WI38 (cell line): ENCODE results near the gene MLC1.

Experiments used
- H3K4me3 ChIP-seq: 2 replicates; pipeline ENCODE4 v1.5.1; 2011; ENCODE audit warnings: low read depth, mild to moderate bottlenecking, control low read depth, low read length
- TF ChIP-seq, protein P1 (sequence below): IDR thresholded peaks from 2 replicates; pipeline ENCODE4 v1.5.1; 2012; ENCODE audit warnings: low read depth, mild to moderate bottlenecking, control low read depth, low read length

The MLC1 gene

DNA sequence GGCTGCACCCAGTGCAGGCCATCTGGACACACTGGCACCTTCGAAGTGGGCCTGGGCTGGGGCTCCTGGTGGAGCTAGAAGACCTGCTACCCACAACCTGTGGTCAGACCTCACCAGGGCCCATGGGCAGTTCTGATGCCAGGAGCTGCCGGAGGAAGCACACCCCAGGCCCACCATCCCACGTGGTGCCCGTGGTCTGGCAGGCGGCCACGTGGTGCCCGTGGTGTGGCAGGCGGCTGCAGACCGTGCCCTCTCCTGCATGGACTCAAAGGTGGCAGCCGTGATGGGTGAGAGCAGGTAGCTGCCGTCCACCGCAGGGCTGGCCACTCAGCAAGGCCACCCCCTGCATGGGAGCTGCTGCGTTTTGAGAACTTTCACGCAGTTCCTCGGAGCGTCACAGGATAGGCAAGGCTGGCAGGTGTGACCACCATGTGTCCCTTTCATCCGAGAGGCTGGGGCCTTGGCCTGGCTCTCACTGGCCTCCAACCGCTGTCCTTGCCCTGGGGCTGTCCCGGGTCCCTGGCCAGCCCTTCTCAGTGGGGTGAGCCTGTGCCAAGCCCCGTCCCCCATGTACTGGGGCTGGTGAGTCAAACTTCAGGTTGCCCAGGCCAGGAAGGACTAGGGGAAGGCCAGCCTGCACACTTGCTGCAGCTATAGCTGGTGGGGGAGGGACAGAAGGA is 68.8 kb downstream of the MLC1 start:
- H3K4me3 ChIP-seq = no peak overlapping the region
- TF ChIP-seq, protein P1, sequence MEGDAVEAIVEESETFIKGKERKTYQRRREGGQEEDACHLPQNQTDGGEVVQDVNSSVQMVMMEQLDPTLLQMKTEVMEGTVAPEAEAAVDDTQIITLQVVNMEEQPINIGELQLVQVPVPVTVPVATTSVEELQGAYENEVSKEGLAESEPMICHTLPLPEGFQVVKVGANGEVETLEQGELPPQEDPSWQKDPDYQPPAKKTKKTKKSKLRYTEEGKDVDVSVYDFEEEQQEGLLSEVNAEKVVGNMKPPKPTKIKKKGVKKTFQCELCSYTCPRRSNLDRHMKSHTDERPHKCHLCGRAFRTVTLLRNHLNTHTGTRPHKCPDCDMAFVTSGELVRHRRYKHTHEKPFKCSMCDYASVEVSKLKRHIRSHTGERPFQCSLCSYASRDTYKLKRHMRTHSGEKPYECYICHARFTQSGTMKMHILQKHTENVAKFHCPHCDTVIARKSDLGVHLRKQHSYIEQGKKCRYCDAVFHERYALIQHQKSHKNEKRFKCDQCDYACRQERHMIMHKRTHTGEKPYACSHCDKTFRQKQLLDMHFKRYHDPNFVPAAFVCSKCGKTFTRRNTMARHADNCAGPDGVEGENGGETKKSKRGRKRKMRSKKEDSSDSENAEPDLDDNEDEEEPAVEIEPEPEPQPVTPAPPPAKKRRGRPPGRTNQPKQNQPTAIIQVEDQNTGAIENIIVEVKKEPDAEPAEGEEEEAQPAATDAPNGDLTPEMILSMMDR = no peak

DNA sequence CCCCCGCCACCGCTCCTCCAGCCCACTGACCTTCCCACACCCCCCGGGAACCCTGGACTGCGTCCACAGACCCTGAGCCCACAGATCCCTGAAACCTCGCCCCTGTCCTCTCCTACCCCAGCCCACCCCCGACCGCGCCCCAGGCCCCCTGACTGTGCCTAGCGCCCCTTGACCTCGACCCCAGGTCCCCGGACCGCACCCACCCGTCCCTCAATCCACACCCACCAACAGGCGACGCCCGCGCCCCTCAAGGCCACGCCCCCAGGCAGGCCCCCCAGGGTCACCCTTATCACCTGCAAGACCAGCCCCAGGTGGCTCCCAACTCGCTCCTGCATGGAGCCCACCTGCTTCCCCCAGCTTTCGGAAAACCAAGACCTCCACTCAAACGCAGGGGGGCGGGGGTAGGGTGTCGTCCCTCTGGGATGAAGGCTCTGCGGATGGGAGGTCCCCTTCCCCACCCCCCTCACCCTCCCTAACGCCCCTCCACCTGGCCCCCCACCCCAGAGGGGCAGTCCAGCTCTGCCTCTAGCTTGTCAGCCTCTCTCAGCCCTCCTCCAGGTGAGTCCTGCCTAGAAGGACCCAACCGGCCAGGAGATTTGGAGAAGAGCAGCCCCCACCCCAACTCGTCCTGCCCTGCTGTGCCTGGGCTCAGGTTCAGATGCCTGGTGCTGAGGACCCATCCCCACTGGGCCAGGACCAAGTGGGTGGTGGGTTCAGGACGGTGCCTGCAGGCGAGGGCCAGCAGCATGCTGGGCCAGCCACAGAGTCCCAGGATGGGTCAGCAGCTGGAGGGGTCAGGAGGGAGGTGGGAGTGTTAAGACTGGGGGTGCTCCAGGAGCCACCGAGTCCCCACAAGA is 69.5 kb downstream of the MLC1 start:
- no peak overlapping the region for H3K4me3 ChIP-seq
- TF ChIP-seq, protein P1 = no peak

DNA sequence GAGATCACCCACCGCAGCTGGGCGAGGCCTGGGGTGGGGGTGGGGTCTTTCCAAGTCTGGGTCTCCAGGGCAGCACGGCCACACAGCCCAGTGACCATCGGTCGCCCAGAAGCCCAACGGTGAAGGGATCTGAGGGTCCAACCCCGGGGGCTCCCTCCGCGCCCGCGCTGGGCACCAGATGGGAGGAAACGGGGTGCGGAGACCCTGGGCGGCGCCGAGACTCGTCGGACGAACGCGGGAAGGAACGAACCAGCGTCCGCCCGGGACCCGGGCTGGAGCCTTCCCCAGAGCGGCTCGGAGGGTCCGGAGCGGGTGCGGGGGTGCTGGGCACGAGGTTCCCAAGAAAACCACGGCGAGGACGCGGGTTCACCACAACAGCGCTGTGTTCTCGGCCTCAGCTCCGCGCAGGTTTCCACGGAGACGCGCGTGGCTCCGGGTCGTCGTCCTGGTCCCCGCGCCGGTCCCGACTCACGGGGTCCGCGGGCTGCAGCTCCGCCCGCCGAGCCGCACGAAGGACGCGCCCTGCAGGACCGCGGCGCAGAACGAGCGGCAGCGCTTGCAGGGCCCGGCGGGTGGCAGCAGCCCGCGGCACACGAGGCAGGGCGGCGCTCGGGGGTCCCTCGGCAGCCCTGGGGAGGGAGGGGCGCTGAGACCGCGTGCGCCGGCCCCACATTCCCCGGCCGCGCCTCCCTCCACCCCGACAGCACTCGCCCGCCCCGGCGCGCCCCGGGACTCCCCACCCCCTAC is 70.4 kb downstream of the MLC1 start:
- H3K4me3 ChIP-seq = no peak overlapping the region
- TF ChIP-seq, protein P1 = no peak

DNA sequence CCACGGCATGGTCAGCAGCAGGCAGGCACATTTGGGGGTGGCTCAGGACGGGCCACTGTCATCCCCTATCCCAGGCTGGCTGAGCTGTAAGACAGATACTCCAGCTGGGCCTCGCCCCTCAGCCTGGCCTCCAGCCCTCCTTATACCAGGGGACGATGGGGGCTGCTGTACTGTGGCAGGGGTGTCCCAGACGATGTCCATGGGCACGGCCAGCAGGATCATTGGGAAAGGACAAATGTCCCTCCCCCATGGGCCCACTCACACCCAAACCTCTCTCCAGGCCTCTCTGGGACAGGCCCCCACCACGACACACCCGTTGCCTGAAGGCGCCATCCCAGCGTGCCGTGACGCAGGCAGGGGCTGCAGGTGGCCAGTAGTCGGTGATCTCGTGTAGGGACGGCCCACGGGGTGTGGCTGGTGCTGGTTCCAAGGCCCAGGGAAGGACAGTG is 71.1 kb downstream of the MLC1 start:
- H3K4me3 ChIP-seq = no peak overlapping the region
- TF ChIP-seq, protein P1 = no peak

DNA sequence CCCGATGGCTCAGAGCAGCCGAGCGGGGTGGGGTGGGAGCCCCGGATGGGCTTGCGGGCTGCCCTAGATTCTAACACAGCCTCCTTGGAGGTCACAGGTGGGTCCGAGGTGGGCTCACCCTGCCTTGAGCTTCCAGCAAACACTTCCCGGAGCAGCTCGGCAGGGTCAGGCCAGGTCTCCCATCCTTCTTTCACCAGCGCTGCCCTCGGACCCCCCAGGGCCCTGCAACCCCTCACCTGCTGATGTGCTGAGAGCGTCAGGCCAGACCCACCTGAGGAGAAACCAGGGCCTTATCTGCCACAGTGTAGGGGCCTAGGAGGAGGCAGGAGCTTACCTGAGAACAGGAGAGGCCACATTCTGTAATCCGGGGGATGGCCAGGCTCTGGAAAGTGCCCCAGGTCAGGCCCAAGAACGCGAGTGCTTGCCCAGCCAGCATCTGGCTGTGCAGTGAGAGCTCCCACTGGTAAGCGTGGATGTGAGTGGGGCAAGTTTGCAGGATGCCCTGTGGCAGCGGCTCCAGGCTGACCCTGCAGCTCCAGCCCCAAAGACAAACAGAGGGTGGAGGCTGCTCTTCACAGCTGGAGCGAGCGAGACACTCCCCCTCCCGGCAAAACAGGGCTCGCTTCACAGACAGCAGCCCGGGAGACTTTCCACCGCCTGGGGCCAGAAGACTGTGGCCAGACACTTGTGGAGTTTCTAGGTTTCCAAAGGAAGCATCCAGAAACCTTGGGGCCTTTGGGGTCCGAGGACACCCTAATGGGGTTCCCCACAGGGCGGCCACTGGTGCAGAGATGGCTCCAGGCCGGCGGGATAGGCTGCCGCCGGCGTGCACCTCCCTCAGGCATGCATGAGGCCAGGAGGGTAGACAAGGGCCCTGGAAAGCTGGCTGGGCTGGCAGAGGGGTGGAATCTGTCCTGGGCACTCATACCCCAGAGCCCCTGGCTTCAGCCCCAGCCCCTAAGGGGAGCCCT is 72.7 kb downstream of the MLC1 start, which contains the start of gene IL17REL:
IL17REL (minus strand) TSS at position 555 of the 971 bp plus-strand sequence; CDS start at position 436, 119 bp downstream.
- TF ChIP-seq, protein P1 = no peak
- H3K4me3 ChIP-seq = no peak within 1 kb of the TSS

DNA sequence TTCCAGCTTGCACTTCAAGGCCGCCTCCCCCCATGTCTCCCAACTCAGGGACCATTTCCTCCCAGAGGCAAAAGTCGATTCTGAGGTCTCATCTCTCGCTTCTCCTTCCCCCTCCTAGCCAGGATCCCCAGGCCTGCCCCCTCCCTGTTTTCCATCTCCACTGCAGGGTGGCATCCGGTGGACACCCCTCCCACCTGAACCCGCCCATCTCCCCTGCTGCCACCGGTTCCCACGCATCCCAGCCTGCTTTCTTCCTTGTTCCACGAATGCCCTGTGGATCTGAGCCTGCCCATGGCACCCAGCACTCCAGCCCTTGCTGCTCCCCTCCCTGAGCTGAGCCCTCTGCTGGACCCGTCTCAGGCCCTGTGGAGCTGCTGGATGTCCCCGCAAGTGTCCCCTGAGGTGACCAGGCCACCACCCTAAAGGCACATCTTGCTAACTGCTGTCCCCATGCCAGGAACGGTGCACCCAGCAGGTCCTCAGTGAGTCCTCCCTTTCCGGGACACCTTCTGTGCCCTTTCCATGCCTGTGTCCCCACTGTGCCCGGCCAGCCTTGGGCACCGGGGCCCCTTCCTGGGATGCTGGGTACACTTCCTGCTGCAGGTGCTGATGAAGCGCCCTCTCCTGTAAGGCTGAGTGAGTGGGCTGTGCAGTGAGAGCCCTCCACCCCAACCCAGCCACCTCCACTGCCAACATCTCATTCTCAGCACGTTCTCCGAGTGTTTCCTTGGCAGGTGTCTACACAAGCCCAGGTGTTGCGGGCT is 73.6 kb downstream of the MLC1 start:
- H3K4me3 ChIP-seq = no peak overlapping the region
- TF ChIP-seq, protein P1 = no peak
